OCI-LY7 (cell line): Measurements from ENCODE around the gene FAAP100. TPM values are rescaled to one million over a fixed set of nuclear protein-coding genes. Genes with fewer than 3 reads are reported as not detected.

Source experiments
- BruUV-seq: library from RNA; stranded (reverse); fragments of 400-500 nt; replicated peaks from 2 replicates; lab custom pipeline; 2021; lab: Mats Ljungman, UMichigan
- CTCF ChIA-PET: fragments of 300-600 bp; sonication (Branson Sonifier 250); formaldehyde crosslinking; loops from one replicate; lab custom pipeline; 2022; ENCODE audit warnings: antibody characterized with exemption; ENCODE audit not compliant: unreplicated experiment; lab: Charles Lee
- POLR2A ChIA-PET: fragments of 300-600 bp; sonication (Branson Sonifier 250); formaldehyde crosslinking; loops from one replicate; lab custom pipeline; 2022; ENCODE audit warnings: antibody characterized with exemption; lab: Charles Lee
- DNase-seq: peaks from one replicate; pipeline ENCODE4 v3.0.0-alpha.2; 2015; ENCODE audit warnings: low spot score
- H2AFZ ChIP-seq: fragments of 200-600 bp; sonication (generic), shearing (Covaris generic); 2 replicates; pipeline ENCODE4 v1.6.1; 2014; ENCODE audit warnings: mild to moderate bottlenecking, antibody characterized with exemption, low read length, moderate library complexity
- H3K27ac ChIP-seq: fragments of 200-600 bp; sonication (generic); 2 replicates; pipeline ENCODE4 v1.5.1; 2014; ENCODE audit warnings: mixed run types, low read depth, mild to moderate bottlenecking, moderate library complexity, low read length, inconsistent platforms; ENCODE audit not compliant: poor library complexity, severe bottlenecking
- H3K36me3 ChIP-seq: fragments of 200-600 bp; sonication (generic); 2 replicates; pipeline ENCODE4 v1.6.1; 2014; ENCODE audit warnings: mild to moderate bottlenecking, antibody characterized with exemption, low read length, moderate library complexity, mixed read lengths; ENCODE audit not compliant: insufficient read depth
- H3K4me1 ChIP-seq: fragments of 200-600 bp; sonication (generic); 2 replicates; pipeline ENCODE4 v1.5.1; 2014; ENCODE audit warnings: mild to moderate bottlenecking, low read length; ENCODE audit not compliant: insufficient read depth, poor library complexity, severe bottlenecking
- H3K4me2 ChIP-seq: fragments of 200-600 bp; sonication (generic); 2 replicates; pipeline ENCODE4 v1.6.1; 2014; ENCODE audit warnings: mild to moderate bottlenecking, low read length
- H3K4me3 ChIP-seq: fragments of 200-600 bp; sonication (generic); 2 replicates; pipeline ENCODE4 v1.5.1; 2014; ENCODE audit warnings: mild to moderate bottlenecking, low read depth, low read length; ENCODE audit not compliant: poor library complexity, severe bottlenecking
- H3K79me2 ChIP-seq: fragments of 200-600 bp; sonication (generic); 2 replicates; pipeline ENCODE4 v1.6.1; 2016; ENCODE audit warnings: low read depth, mild to moderate bottlenecking, low read length, moderate library complexity, mixed read lengths; ENCODE audit not compliant: insufficient read depth
- H3K9me2 ChIP-seq: fragments of 200-600 bp; sonication (generic); 2 replicates; pipeline ENCODE4 v1.6.1; 2016; ENCODE audit warnings: mild to moderate bottlenecking, low read length, mixed read lengths; ENCODE audit not compliant: insufficient read depth
- H3K9me3 ChIP-seq: fragments of 200-600 bp; sonication (generic); 2 replicates; pipeline ENCODE4 v1.6.1; 2014; ENCODE audit warnings: mild to moderate bottlenecking, mixed run types, low read length, mixed read lengths
- H4K20me1 ChIP-seq: fragments of 200-600 bp; sonication (generic); 2 replicates; pipeline ENCODE4 v1.6.1; 2014; ENCODE audit warnings: mild to moderate bottlenecking, antibody characterized with exemption, low read length, moderate library complexity, mixed read lengths; ENCODE audit not compliant: insufficient read depth
- EZH2phosphoT487 ChIP-seq: fragments of 200-600 bp; sonication (generic); IDR thresholded peaks from 2 replicates; pipeline ENCODE4 v1.6.1; 2018; ENCODE audit warnings: low read depth, borderline replicate concordance, mild to moderate bottlenecking, mixed run types, antibody characterized with exemption, low read length, moderate library complexity, mixed read lengths
- intact Hi-C: fragments of 100-400 bp; cut with micrococcal nuclease; formaldehyde crosslinking; loops from one replicate; pipeline ENCODE4 v1.10.0; 2022; ENCODE audit not compliant: unreplicated experiment
- total RNA-seq, 2 experiments: library from RNA; depleted of rRNA in 1 of 2; stranded (reverse); fragments of >200 nt in 1 of 2; shearing (Covaris generic) in 1 of 2; gene quantifications; 2 replicates each; pipeline ENCODE4 v1.2.3, GENCODE V29; 2014 to 2022
- TF ChIP-seq, protein P1 (sequence below): fragments of 200-600 bp; sonication (generic); conservative IDR thresholded peaks from 2 replicates; pipeline ENCODE4 v1.5.1; 2014; ENCODE audit warnings: mild to moderate bottlenecking, antibody characterized with exemption, low read length, moderate library complexity, mixed read lengths

The FAAP100 gene
- total RNA-seq, 2 experiments from 2014 or later, result 65.2 to 74.2 TPM

DNA sequence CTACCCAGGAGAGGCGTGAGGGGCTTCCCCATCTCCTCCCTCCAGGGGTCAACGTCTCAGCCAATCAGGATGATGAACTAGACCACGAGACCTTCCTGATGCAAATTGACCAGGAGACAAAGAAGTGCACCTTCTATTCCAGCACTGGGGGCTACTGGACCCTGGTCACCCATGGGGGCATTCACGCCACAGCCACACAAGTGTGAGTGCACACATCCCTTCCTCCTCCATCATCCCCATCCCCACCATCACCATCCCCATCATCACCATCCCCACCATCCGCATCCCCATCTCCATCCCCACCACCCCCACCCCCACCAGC is 17.2 kb downstream of the FAAP100 start:
- intact Hi-C loops, result no loop called here
- ChIA-PET CTCF (no interaction called here), POLR2A (no interaction called here)
- TF ChIP-seq, protein P1, sequence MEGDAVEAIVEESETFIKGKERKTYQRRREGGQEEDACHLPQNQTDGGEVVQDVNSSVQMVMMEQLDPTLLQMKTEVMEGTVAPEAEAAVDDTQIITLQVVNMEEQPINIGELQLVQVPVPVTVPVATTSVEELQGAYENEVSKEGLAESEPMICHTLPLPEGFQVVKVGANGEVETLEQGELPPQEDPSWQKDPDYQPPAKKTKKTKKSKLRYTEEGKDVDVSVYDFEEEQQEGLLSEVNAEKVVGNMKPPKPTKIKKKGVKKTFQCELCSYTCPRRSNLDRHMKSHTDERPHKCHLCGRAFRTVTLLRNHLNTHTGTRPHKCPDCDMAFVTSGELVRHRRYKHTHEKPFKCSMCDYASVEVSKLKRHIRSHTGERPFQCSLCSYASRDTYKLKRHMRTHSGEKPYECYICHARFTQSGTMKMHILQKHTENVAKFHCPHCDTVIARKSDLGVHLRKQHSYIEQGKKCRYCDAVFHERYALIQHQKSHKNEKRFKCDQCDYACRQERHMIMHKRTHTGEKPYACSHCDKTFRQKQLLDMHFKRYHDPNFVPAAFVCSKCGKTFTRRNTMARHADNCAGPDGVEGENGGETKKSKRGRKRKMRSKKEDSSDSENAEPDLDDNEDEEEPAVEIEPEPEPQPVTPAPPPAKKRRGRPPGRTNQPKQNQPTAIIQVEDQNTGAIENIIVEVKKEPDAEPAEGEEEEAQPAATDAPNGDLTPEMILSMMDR, result no peak
- TF ChIP-seq EZH2phosphoT487, result no peak
- H3K36me3 ChIP-seq, result peaks cover 5% of the 10 kb centered on the region; the same call in 1 of the 2 replicates
- no peak overlapping the region for H2AFZ ChIP-seq
- no peaks in the 10 kb centered on the region for H3K9me2 ChIP-seq
- DNase-seq, result no peak
- H3K4me3 ChIP-seq, result no peak overlapping the region
- no peak overlapping the region for H3K4me2 ChIP-seq
- H3K79me2 ChIP-seq, result no peaks in the 10 kb centered on the region
- no peaks in the 10 kb centered on the region for H3K9me3 ChIP-seq
- H3K4me1 ChIP-seq, result peaks cover 14% of the 10 kb centered on the region
- BruUV-seq, result no TSS peak
- no peaks in the 10 kb centered on the region for H4K20me1 ChIP-seq
- no peak overlapping the region for H3K27ac ChIP-seq

DNA sequence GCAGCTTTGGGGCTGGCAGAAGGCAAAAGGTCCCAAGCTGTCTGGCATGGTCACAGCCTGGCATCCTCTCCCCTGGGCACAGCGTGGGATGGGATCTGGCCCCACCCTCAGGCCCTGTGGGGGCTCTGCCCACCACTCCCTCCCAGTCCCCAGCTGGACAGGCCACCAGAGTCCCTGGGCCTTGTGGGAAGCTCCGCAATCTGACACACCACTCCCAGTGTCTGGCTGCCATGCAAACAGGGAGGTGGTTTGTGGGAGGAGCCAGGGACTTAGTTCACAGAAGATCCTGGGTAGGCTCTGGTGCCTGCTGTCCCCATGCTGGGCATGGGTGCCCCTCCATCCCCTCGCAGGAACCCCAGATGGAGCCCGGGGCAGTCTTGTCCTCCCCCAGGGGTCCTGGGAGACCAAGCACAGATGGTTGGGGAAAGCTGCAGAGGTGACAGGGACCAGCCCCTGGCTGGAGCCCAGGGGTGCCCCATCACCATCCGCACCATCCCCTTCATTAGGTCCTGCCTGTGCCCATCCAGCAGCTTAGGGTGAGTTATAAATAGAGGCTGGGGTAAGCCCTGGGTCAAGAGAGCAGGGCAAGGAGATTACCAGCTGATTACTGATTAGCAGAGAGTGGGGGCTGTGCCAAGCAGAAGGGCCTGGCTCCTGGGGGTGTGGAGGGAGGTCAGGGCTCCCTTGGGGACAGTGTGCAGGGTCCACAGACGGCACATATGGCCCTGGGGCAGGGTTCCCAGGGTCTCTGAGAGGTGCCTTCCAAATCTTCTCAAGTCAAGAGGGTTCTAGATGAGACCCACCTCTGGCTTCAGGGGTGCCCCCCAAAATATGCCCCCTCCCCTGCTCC is 17.8 kb downstream of the FAAP100 start:
- POLR2A ChIA-PET, result interaction anchor here (1.0 kb wide), 1 partner anchor 9 kb away, joined by 3 read pairs; no protein-coding TSS in a partner anchor
- H3K27ac ChIP-seq, result no peak overlapping the region
- no peak for DNase-seq
- H3K9me3 ChIP-seq, result no peaks in the 10 kb centered on the region
- BruUV-seq, result no TSS peak
- H3K4me3 ChIP-seq, result no peak overlapping the region
- CTCF ChIA-PET, result interaction anchor here (0.6 kb wide), 1 partner anchor 29 kb away, joined by 3 read pairs; no protein-coding TSS in a partner anchor
- TF ChIP-seq EZH2phosphoT487, result no peak
- TF ChIP-seq, protein P1, result no peak
- peaks cover 14% of the 10 kb centered on the region for H3K4me1 ChIP-seq
- no peak overlapping the region for H2AFZ ChIP-seq
- no peaks in the 10 kb centered on the region for H3K36me3 ChIP-seq
- no peaks in the 10 kb centered on the region for H4K20me1 ChIP-seq
- H3K79me2 ChIP-seq, result no peaks in the 10 kb centered on the region
- peak overlapping the region; percentile 35 for H3K4me2 ChIP-seq
- intact Hi-C loops, result no loop called here
- H3K9me2 ChIP-seq, result no peaks in the 10 kb centered on the region
